Lung (tissue), 12 donors: ENCODE results near the gene MDP1. TPM values are rescaled to one million over a fixed set of nuclear protein-coding genes. Genes with fewer than 3 reads are reported as not detected.

Experiments
- ATAC-seq: fragments of 200-7000 bp; cut with Tn5 transposase; one replicate; pipeline ENCODE4 v1.9.1; 2020; ENCODE audit warnings: moderate number of reproducible peaks; ENCODE audit not compliant: insufficient read depth, low FRiP score
- DNase-seq, 3 donors: peaks; one replicate each; pipeline ENCODE4 v3.0.0-alpha.2; 2013 to 2017
- H3K27ac ChIP-seq, 2 donors: one replicate each; pipeline ENCODE4 v1.5.1; 2013; ENCODE audit warnings: mild to moderate bottlenecking in 2 of 2, moderate library complexity in 2 of 2, control low read depth in 1 of 2, inconsistent platforms in 1 of 2, low read depth in 1 of 2, low read length in 1 of 2
- H3K27me3 ChIP-seq, 3 donors: one replicate each; pipeline ENCODE4 v1.5.1; 2013; ENCODE audit warnings: low read length in 2 of 3; ENCODE audit not compliant: control insufficient read depth in 3 of 3, insufficient read depth in 3 of 3
- H3K36me3 ChIP-seq, 4 donors: one replicate each; pipeline ENCODE4 v1.5.1; 2013; ENCODE audit warnings: low read length in 4 of 4, mild to moderate bottlenecking in 1 of 4, moderate library complexity in 1 of 4; ENCODE audit not compliant: control insufficient read depth in 4 of 4, insufficient read depth in 4 of 4
- H3K4me1 ChIP-seq, 5 donors: one replicate each; pipeline ENCODE4 v1.5.1; 2013; ENCODE audit warnings: low read length in 5 of 5, mild to moderate bottlenecking in 2 of 5, moderate library complexity in 1 of 5; ENCODE audit not compliant: control insufficient read depth in 5 of 5, insufficient read depth in 5 of 5
- H3K4me3 ChIP-seq: one replicate; pipeline ENCODE4 v1.5.1; 2013; ENCODE audit warnings: mild to moderate bottlenecking, control low read depth, moderate library complexity
- H3K9ac ChIP-seq, 2 donors: one replicate each; pipeline ENCODE4 v1.5.1; 2013; ENCODE audit warnings: low read length in 2 of 2, control low read depth in 1 of 2; ENCODE audit not compliant: insufficient read depth in 1 of 2
- H3K9me3 ChIP-seq, 4 donors: one replicate each; pipeline ENCODE4 v1.5.1; 2013; ENCODE audit warnings: low read length in 3 of 4, mild to moderate bottlenecking in 1 of 4, moderate library complexity in 1 of 4; ENCODE audit not compliant: control insufficient read depth in 4 of 4, insufficient read depth in 3 of 4
- CTCF ChIP-seq: IDR thresholded peaks from 2 replicates; pipeline ENCODE4 v1.5.1; 2012; ENCODE audit warnings: mild to moderate bottlenecking; ENCODE audit errors: control extremely low read depth, extremely low read depth
- WGBS, 2 donors: extraction: QIAGEN DNeasy Blood & Tissue Kit; methylation state at CpG; one replicate each; pipeline ENCODE4 v1.1.7; 2013; 5-methylcytosine and 5-hydroxymethylcytosine counted together
- polyA plus RNA-seq, 2 donors: library from polyadenylated mRNA; stranded (reverse); fragments of 200-250 nt; gene quantifications; one replicate each; pipeline ENCODE4 v1.2.1, GENCODE V29; 2013
- total RNA-seq, 2 donors: library from RNA; depleted of rRNA in 1 of 2; stranded (reverse); fragments of >200 nt in 1 of 2; gene quantifications; one replicate each; pipeline ENCODE4 v1.2.1, GENCODE V29; 2014 to 2021
- donor health status: control.
- donor health status: control.
- donor health status: Bipolar disorder and iron deficiency.
- donor health status: healthy.
- donor health status: DM: yes; HTN: yes; CAD: no.

Gene MDP1
- total and polyA plus RNA-seq, 4 donors = 17.2 to 31.4 (median 22.8) TPM

- TF ChIP-seq CTCF = no peak
- H3K36me3 ChIP-seq = peaks cover 0 to 16% (median 0%) of the 10 kb centered on the region in 4 donors
- ATAC-seq (no peak), DNase-seq (no peak)
- 88 to 93% methylated on average over 7 of the region's 7 CpGs for WGBS, 2 donors
- no peak overlapping the region for H3K4me3 ChIP-seq
- H3K4me1 ChIP-seq = peaks cover 0 to 2% (median under 1%) of the 10 kb centered on the region in 5 donors
- no peaks in the 10 kb centered on the region for H3K9me3 ChIP-seq
- H3K9ac ChIP-seq = no peak overlapping the region
- no peaks in the 10 kb centered on the region for H3K27me3 ChIP-seq
- no peak overlapping the region for H3K27ac ChIP-seq
Measured at GRCh38 chr14:24253936-24254335, 38.1 kb upstream of the MDP1 start.

GRCh38 chr14:24252289-24253124, 36.6 kb upstream of the MDP1 start:
- H3K27me3 ChIP-seq = no peaks in the 10 kb centered on the region
- 82 to 84% methylated on average over 11 of the region's 11 CpGs for WGBS, 2 donors
- TF ChIP-seq CTCF = no peak
- no peaks in the 10 kb centered on the region for H3K9me3 ChIP-seq
- DNase-seq (no peak), ATAC-seq (no peak)
- H3K4me1 ChIP-seq = no peaks in the 10 kb centered on the region
- H3K9ac ChIP-seq = no peak overlapping the region
- peaks cover 0 to 16% (median 0%) of the 10 kb centered on the region in 4 donors for H3K36me3 ChIP-seq
- no peak overlapping the region for H3K4me3 ChIP-seq
- H3K27ac ChIP-seq = peak overlapping the region in 1 of 2 donors; percentile 26

GRCh38 chr14:24251880-24252288, 36.0 kb upstream of the MDP1 start:
- H3K27ac ChIP-seq = peak overlapping the region in 1 of 2 donors; percentile 26
- H3K4me3 ChIP-seq = no peak overlapping the region
- no peak overlapping the region for H3K9ac ChIP-seq
- peaks cover 0 to 16% (median 0%) of the 10 kb centered on the region in 4 donors for H3K36me3 ChIP-seq
- no peaks in the 10 kb centered on the region for H3K9me3 ChIP-seq
- no peaks in the 10 kb centered on the region for H3K4me1 ChIP-seq
- TF ChIP-seq CTCF = no peak
- WGBS, 2 donors = 80 to 87% methylated on average over 1 of the region's 1 CpG
- ATAC-seq = peak; percentile 39
- no peaks in the 10 kb centered on the region for H3K27me3 ChIP-seq
- DNase-seq = no peak
